ENCODE results near the gene PRR33. TPM values are rescaled to one million over a fixed set of nuclear protein-coding genes. Genes with fewer than 3 reads are reported as not detected.

The PRR33 gene
- total RNA-seq, 1 donor from 2014 or later, result not detected

GRCh38 chr11:1872267-1872985 lies 19.3 kb downstream of the PRR33 start:
- no peaks in the 10 kb centered on the region for H3K36me3 Mint-ChIP-seq
- TF ChIP-seq CTCF (IDR thresholded peaks at IDR 0.05; ENCODE audit: unreplicated experiment), result no peak
- peaks cover 18% of the 10 kb centered on the region for H3K4me1 Mint-ChIP-seq
- H3K27ac Mint-ChIP-seq, result no peak overlapping the region
- peaks cover 17% of the 10 kb centered on the region for H3K27me3 Mint-ChIP-seq (ENCODE audit: low read depth)
- no peaks in the 10 kb centered on the region for H3K9me3 Mint-ChIP-seq
- no peak overlapping the region for H3K4me3 Mint-ChIP-seq
- DNase-seq (ENCODE audit: low spot score in 2 of 2, unreplicated experiment in 2 of 2), result no peak

DNA sequence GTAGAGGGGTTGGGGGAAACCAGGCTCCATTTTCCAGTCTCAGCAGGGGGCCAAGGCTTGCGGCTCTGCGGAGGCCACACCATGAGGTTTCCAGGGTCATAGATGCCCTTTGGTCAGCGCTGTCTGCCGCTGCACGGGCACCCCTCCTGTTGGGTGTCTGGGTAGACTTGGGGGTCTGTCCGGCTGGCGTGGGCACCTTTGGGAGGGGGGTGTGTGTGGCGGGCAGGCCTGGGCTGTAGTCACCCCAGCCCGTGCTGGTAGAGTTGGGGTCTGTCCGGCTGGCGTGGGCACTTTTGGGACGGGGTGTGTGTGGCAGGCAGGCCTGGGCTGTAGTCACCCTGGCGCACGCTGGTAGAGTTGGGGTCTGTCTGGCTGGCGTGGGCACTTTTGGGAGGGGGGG lies 20.2 kb downstream of the PRR33 start:
- Mint-ChIP-seq H3K27ac (no peak overlapping the region), H3K36me3 (no peaks in the 10 kb centered on the region), H3K9me3 (no peaks in the 10 kb centered on the region), H3K27me3 (ENCODE audit: low read depth) (peaks cover 17% of the 10 kb centered on the region), H3K4me1 (peaks cover 12% of the 10 kb centered on the region), H3K4me3 (no peak overlapping the region)
- DNase-seq (ENCODE audit: low spot score in 2 of 2, unreplicated experiment in 2 of 2), result no peak
- no peak for TF ChIP-seq CTCF (IDR thresholded peaks at IDR 0.05; ENCODE audit: unreplicated experiment)

- no peak overlapping the region for H3K27ac Mint-ChIP-seq
- H3K9me3 Mint-ChIP-seq, result no peaks in the 10 kb centered on the region
- H3K4me1 Mint-ChIP-seq, result peaks cover 7% of the 10 kb centered on the region
- DNase-seq (ENCODE audit: low spot score in 2 of 2, unreplicated experiment in 2 of 2), result no peak
- no peaks in the 10 kb centered on the region for H3K36me3 Mint-ChIP-seq
- H3K4me3 Mint-ChIP-seq, result no peak overlapping the region
- no peak for TF ChIP-seq CTCF (IDR thresholded peaks at IDR 0.05; ENCODE audit: unreplicated experiment)
- peaks cover 17% of the 10 kb centered on the region for H3K27me3 Mint-ChIP-seq (ENCODE audit: low read depth)
These were observed 20.8 kb downstream of the PRR33 start for GRCh38 chr11:1870721-1871466.

DNA sequence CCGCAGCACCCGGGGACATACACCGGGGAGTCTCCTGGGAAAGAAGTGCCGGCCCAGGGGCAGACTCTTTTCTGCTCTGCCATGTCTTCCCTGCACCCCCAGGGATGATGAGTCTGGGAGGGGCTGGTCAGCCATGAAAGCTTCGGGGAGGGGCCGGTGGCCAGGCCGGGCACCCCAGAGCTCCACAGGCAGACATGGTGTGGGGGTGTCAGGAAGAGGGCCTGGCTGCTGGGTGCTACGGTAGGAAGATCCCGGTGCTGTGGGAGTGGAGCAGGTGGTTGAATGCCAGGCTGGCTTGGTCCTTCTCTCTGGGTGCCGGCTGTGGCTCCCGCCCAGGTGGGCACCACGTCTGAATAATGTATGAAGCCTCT lies 21.4 kb downstream of the PRR33 start:
- Mint-ChIP-seq H3K27ac (no peak overlapping the region), H3K4me1 (peaks cover 8% of the 10 kb centered on the region), H3K4me3 (no peak overlapping the region), H3K36me3 (no peaks in the 10 kb centered on the region), H3K27me3 (ENCODE audit: low read depth) (peaks cover 17% of the 10 kb centered on the region), H3K9me3 (no peaks in the 10 kb centered on the region)
- no peak for TF ChIP-seq CTCF (IDR thresholded peaks at IDR 0.05; ENCODE audit: unreplicated experiment)
- no peak for DNase-seq (ENCODE audit: low spot score in 2 of 2, unreplicated experiment in 2 of 2)

- no peaks in the 10 kb centered on the region for H3K36me3 Mint-ChIP-seq
- H3K4me1 Mint-ChIP-seq, result peaks cover 10% of the 10 kb centered on the region
- no peak overlapping the region for H3K27ac Mint-ChIP-seq
- TF ChIP-seq CTCF (IDR thresholded peaks at IDR 0.05; ENCODE audit: unreplicated experiment), result no peak
- no peaks in the 10 kb centered on the region for H3K9me3 Mint-ChIP-seq
- H3K4me3 Mint-ChIP-seq, result no peak overlapping the region
- peaks cover 17% of the 10 kb centered on the region for H3K27me3 Mint-ChIP-seq (ENCODE audit: low read depth)
- DNase-seq (ENCODE audit: low spot score in 2 of 2, unreplicated experiment in 2 of 2), result no peak
These were observed 22.0 kb downstream of the PRR33 start for GRCh38 chr11:1869427-1870325.

Data from mesothelial cell of epicardium (in vitro differentiated cells).